HepG2 (cell line): ENCODE measurements around the gene CCSER2. TPM values are rescaled to one million over a fixed set of nuclear protein-coding genes. Genes with fewer than 3 reads are reported as not detected.

ENCODE experiments used
- ATAC-seq: fragments of 200-7000 bp; cut with Tn5 transposase; 3 replicates; pipeline ENCODE4 v1.9.1; 2020; ENCODE audit warnings: mild to moderate bottlenecking, moderate library complexity
- BruUV-seq: library from RNA; stranded (reverse); fragments of 400-500 nt; replicated peaks from 2 replicates; lab custom pipeline; 2021; lab: Mats Ljungman, UMichigan
- CTCF ChIA-PET: fragments of 300-600 bp; formaldehyde crosslinking; extraction: SDS; loops from one replicate; lab custom pipeline; 2021; ENCODE audit warnings: low total read pairs, inconsistent platforms, low intra/inter-chr PET ratio; lab: Yijun Ruan, JAX
- POLR2A ChIA-PET: fragments of 350-600 bp; sonication (Branson Sonifier 250); formaldehyde crosslinking; loops from one replicate; lab custom pipeline; 2020; ENCODE audit warnings: antibody characterized with exemption, inconsistent platforms; lab: Yijun Ruan, JAX
- DNase-seq: peaks from one replicate; pipeline ENCODE4 v3.0.0-alpha.2; 2015; ENCODE audit warnings: low spot score
- FAIRE-seq: peaks from 3 replicates; lab custom pipeline; 2011; peaks lifted over from hg19 to GRCh38; lab: Jason Lieb, UNC
- H2AFZ ChIP-seq: one replicate; pipeline ENCODE4 v1.6.1; 2011; ENCODE audit warnings: low read length, inconsistent platforms
- H3K27ac ChIP-seq: fragments of 300-600 bp; 3 replicates; pipeline ENCODE4 v1.8.0; 2011; ENCODE audit warnings: mixed run types, mild to moderate bottlenecking, mixed read lengths, low read length, inconsistent platforms; ENCODE audit not compliant: insufficient read depth; ENCODE audit errors: extremely low read length
- H3K27me3 ChIP-seq, 2 experiments: fragments of 200-600 bp in 1 of 2; 2 replicates in 1 of 2; 3 replicates in 1 of 2; pipeline versions ENCODE4 v1.6.0 to v1.8.0; 2011; ENCODE audit warnings: low read length in 2 of 2, mild to moderate bottlenecking in 2 of 2, moderate library complexity in 2 of 2, inconsistent platforms in 1 of 2; ENCODE audit not compliant: insufficient read depth in 2 of 2, control insufficient read depth in 1 of 2
- H3K36me3 ChIP-seq, 2 experiments: fragments of 200-600 bp in 1 of 2; replicated peaks in 1 of 2; 2 replicates in 1 of 2; 3 replicates in 1 of 2; pipeline versions ENCODE4 v1.5.1 to v1.8.0; 2011; ENCODE audit warnings: low read length in 2 of 2, inconsistent platforms in 1 of 2; ENCODE audit not compliant: insufficient read depth in 2 of 2, control insufficient read depth in 1 of 2
- H3K4me1 ChIP-seq: 2 replicates; pipeline ENCODE4 v1.5.1; 2012; ENCODE audit warnings: low read length, inconsistent platforms; ENCODE audit not compliant: insufficient read depth
- H3K4me2 ChIP-seq: 2 replicates; pipeline ENCODE4 v1.6.0; 2011; ENCODE audit warnings: low read depth, low read length, inconsistent platforms
- H3K4me3 ChIP-seq, 3 experiments: fragments of 200-600 bp in 1 of 3; sonication (generic), shearing (Covaris generic) in 1 of 3; replicated peaks in 1 of 3; 2 replicates each; pipeline ENCODE4 v1.5.1; 2011 to 2016; ENCODE audit warnings: low read length in 3 of 3, inconsistent platforms in 2 of 3, low read depth in 2 of 3, mild to moderate bottlenecking in 2 of 3, control low read depth in 1 of 3, mixed read lengths in 1 of 3; ENCODE audit not compliant: insufficient read depth in 1 of 3
- H3K79me2 ChIP-seq: one replicate; pipeline ENCODE4 v1.6.1; 2011; ENCODE audit warnings: low read length, inconsistent platforms; ENCODE audit not compliant: insufficient read depth
- H3K9ac ChIP-seq: 2 replicates; pipeline ENCODE4 v1.6.0; 2011; ENCODE audit warnings: mild to moderate bottlenecking, low read depth, low read length, inconsistent platforms; ENCODE audit not compliant: insufficient read depth
- H3K9me3 ChIP-seq: 2 replicates; pipeline ENCODE4 v1.5.1; 2012; ENCODE audit warnings: mild to moderate bottlenecking, low read length
- H4K20me1 ChIP-seq: 2 replicates; pipeline ENCODE4 v1.6.0; 2011; ENCODE audit warnings: inconsistent platforms, mild to moderate bottlenecking, low read length, moderate library complexity; ENCODE audit not compliant: insufficient read depth
- EP300 ChIP-seq, 3 experiments: sonication (generic) in 1 of 3; formaldehyde crosslinking in 1 of 3; IDR thresholded peaks; 2 replicates each; pipeline versions ENCODE4 v1.5.1 to v1.6.1; 2011 to 2020; ENCODE audit warnings: low read depth in 2 of 3, low read length in 2 of 3, borderline replicate concordance in 1 of 3, improper control_type of control experiment in 1 of 3, mild to moderate bottlenecking in 1 of 3, missing genetic modification reagents in 1 of 3, moderate library complexity in 1 of 3
- IRX3 ChIP-seq: sonication (generic); formaldehyde crosslinking; IDR thresholded peaks from 2 replicates; pipeline ENCODE4 v1.8.1; 2023; ENCODE audit warnings: mild to moderate bottlenecking, low read depth, missing genetic modification reagents, borderline replicate concordance
- MXI1 ChIP-seq: IDR thresholded peaks from 3 replicates; pipeline ENCODE4 v1.6.1; 2012; ENCODE audit warnings: low read depth, low read length, inconsistent platforms, borderline replicate concordance
- XRCC5 ChIP-seq: fragments of 200-400 bp; formaldehyde crosslinking; optimal IDR thresholded peaks from 2 replicates; pipeline ENCODE3; 2017; ENCODE audit warnings: mild to moderate bottlenecking, low read length
- ZBTB20 ChIP-seq: sonication (generic); formaldehyde crosslinking; IDR thresholded peaks from 2 replicates; pipeline ENCODE4 v1.8.1; 2023; ENCODE audit warnings: missing genetic modification reagents, low read depth, mild to moderate bottlenecking, borderline replicate concordance
- ZEB1 ChIP-seq: IDR thresholded peaks from 2 replicates; pipeline ENCODE4 v1.6.1; 2012; ENCODE audit warnings: mild to moderate bottlenecking, low read depth, inconsistent platforms; ENCODE audit not compliant: insufficient replicate concordance
- ZKSCAN8 ChIP-seq: IDR thresholded peaks from 2 replicates; pipeline ENCODE4 v1.6.1; 2016; ENCODE audit warnings: borderline replicate concordance, missing genetic modification reagents, missing compliant biosample characterization
- ZNF160 ChIP-seq: sonication (generic); formaldehyde crosslinking; IDR thresholded peaks from 2 replicates; pipeline ENCODE4 v1.8.0; 2022; ENCODE audit warnings: mild to moderate bottlenecking, inconsistent platforms, missing genetic modification reagents
- ZNF275 ChIP-seq: sonication (generic); formaldehyde crosslinking; IDR thresholded peaks from 2 replicates; pipeline ENCODE4 v1.8.0; 2022; ENCODE audit warnings: missing genetic modification reagents, mild to moderate bottlenecking, inconsistent platforms, borderline replicate concordance
- ZNF354B ChIP-seq: sonication (generic); formaldehyde crosslinking; IDR thresholded peaks from 2 replicates; pipeline ENCODE4 v1.8.0; 2022; ENCODE audit warnings: mild to moderate bottlenecking, missing genetic modification reagents
- WGBS: methylation state at CpG from one replicate; pipeline ENCODE4 v1.1.6; 2017; ENCODE audit warnings: low lambda C conversion rate; 5-methylcytosine and 5-hydroxymethylcytosine counted together
- in situ Hi-C: cut with HindIII; loops from 2 replicates; pipeline ENCODE4 v1.10.0; 2017; ENCODE audit warnings: low pct_unique_long_range_greater_than_20kb; ENCODE audit not compliant: extremely low pct_ligation_motif_present
- intact Hi-C: fragments of 100-400 bp; cut with micrococcal nuclease; formaldehyde crosslinking; loops from one replicate; pipeline ENCODE4 v1.10.0; 2022; ENCODE audit not compliant: unreplicated experiment
- polyA plus RNA-seq, 8 experiments: library from polyadenylated mRNA; depleted of rRNA in 3 of 8; stranded (reverse) in 7 of 8; unstranded in 1 of 8; fragments of >200 nt; fragmentation: Illumina TruSeq in 4 of 8; extraction: Trizol in 4 of 8; gene quantifications; 2 replicates each; pipeline versions ENCODE4 v1.2.1 to v1.2.3, GENCODE V29; 2011 to 2016; ENCODE audit warnings: low read depth in 4 of 8, missing spikeins in 1 of 8, mixed read lengths in 1 of 8; ENCODE audit not compliant: insufficient read depth in 1 of 8
- total RNA-seq, 5 experiments: library from RNA; depleted of rRNA; stranded (reverse); fragments of >200 nt; fragmentation: Illumina TruSeq; extraction: Trizol; gene quantifications; 2 replicates each; pipeline ENCODE4 v1.2.3, GENCODE V29; 2016; ENCODE audit warnings: low read depth in 1 of 5
- TF ChIP-seq, protein P1 (sequence below): sonication (generic); formaldehyde crosslinking; IDR thresholded peaks from 2 replicates; pipeline ENCODE4 v1.4.0; 2020; ENCODE audit warnings: missing genetic modification reagents, borderline replicate concordance

The CCSER2 gene
- total and polyA plus RNA-seq, 2 of the 13 experiments (the other 11 are each of a cell fraction or from before 2014, with no cell fraction given): 13.3 to 17.2 TPM

GRCh38 chr10:84452003-84452402 lies 123.6 kb downstream of the CCSER2 start:
- Histone ChIP-seq H3K4me2 (no peak overlapping the region), H3K79me2 (no peaks in the 10 kb centered on the region), H2AFZ (no peak overlapping the region), H3K27ac (no peak overlapping the region), H3K36me3 (peaks cover 1 to 7% of the 10 kb centered on the region in 2 experiments; a peak in 1 of 5 replicates), H3K4me3 (no peak overlapping the region), H3K4me1 (no peaks in the 10 kb centered on the region), H3K27me3 (no peaks in the 10 kb centered on the region), H4K20me1 (no peaks in the 10 kb centered on the region), H3K9me3 (no peaks in the 10 kb centered on the region), H3K9ac (no peak overlapping the region)
- WGBS: 19% methylated on average over 1 of the region's 1 CpG
- ChIA-PET POLR2A (no interaction called here), CTCF (no interaction called here)
- in situ Hi-C loops (no loop called here), intact Hi-C loops (no loop called here)
- ATAC-seq (no peak), FAIRE-seq (no peak), DNase-seq (no peak)
- no TSS peak for BruUV-seq
- TF ChIP-seq EP300 (IDR thresholded peaks at IDR 0.05; ENCODE audit: low read depth in 2 of 2, low read length in 2 of 2) (no peak), EP300 (CRISPR knock-in tag; IDR thresholded peaks at IDR 0.05; ENCODE audit: borderline replicate concordance) (no peak), ZNF275 (CRISPR knock-in tag) (no peak), MXI1 (no peak), IRX3 (CRISPR knock-in tag) (no peak), ZEB1 (no peak), ZNF160 (no peak), ZKSCAN8 (no peak), ZNF354B (CRISPR knock-in tag) (no peak), ZBTB20 (no peak), XRCC5 (no peak)
- TF ChIP-seq, protein P1, sequence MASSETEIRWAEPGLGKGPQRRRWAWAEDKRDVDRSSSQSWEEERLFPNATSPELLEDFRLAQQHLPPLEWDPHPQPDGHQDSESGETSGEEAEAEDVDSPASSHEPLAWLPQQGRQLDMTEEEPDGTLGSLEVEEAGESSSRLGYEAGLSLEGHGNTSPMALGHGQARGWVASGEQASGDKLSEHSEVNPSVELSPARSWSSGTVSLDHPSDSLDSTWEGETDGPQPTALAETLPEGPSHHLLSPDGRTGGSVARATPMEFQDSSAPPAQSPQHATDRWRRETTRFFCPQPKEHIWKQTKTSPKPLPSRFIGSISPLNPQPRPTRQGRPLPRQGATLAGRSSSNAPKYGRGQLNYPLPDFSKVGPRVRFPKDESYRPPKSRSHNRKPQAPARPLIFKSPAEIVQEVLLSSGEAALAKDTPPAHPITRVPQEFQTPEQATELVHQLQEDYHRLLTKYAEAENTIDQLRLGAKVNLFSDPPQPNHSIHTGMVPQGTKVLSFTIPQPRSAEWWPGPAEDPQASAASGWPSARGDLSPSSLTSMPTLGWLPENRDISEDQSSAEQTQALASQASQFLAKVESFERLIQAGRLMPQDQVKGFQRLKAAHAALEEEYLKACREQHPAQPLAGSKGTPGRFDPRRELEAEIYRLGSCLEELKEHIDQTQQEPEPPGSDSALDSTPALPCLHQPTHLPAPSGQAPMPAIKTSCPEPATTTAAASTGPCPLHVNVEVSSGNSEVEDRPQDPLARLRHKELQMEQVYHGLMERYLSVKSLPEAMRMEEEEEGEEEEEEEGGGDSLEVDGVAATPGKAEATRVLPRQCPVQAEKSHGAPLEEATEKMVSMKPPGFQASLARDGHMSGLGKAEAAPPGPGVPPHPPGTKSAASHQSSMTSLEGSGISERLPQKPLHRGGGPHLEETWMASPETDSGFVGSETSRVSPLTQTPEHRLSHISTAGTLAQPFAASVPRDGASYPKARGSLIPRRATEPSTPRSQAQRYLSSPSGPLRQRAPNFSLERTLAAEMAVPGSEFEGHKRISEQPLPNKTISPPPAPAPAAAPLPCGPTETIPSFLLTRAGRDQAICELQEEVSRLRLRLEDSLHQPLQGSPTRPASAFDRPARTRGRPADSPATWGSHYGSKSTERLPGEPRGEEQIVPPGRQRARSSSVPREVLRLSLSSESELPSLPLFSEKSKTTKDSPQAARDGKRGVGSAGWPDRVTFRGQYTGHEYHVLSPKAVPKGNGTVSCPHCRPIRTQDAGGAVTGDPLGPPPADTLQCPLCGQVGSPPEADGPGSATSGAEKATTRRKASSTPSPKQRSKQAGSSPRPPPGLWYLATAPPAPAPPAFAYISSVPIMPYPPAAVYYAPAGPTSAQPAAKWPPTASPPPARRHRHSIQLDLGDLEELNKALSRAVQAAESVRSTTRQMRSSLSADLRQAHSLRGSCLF (CRISPR knock-in tag): no peak
